ENCODE data around the gene LENEP.

DNA sequence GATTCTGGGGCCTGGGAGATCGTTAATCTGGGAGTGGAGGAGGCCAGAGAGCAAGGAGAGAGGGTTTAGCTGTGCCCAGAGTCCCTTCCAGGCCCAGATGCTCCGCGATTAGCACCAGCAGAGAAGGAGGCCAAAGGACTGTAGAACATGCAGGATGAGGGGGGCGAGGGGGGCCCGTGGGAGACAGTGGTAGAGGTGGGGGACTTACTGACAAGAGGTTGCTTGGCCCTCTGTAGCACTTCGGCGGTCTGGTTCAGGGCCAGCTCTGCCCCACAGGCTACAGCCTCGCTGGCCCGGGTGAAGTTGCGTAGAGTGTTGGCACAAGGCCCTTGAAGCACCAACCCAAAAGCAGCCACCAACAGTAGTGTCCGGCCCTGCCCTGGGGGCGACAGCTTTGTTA is 39.5 kb downstream of the LENEP start:
- no peak for TF ChIP-seq POLR2A (IDR thresholded peaks at IDR 0.05)
- TF ChIP-seq, protein P1, sequence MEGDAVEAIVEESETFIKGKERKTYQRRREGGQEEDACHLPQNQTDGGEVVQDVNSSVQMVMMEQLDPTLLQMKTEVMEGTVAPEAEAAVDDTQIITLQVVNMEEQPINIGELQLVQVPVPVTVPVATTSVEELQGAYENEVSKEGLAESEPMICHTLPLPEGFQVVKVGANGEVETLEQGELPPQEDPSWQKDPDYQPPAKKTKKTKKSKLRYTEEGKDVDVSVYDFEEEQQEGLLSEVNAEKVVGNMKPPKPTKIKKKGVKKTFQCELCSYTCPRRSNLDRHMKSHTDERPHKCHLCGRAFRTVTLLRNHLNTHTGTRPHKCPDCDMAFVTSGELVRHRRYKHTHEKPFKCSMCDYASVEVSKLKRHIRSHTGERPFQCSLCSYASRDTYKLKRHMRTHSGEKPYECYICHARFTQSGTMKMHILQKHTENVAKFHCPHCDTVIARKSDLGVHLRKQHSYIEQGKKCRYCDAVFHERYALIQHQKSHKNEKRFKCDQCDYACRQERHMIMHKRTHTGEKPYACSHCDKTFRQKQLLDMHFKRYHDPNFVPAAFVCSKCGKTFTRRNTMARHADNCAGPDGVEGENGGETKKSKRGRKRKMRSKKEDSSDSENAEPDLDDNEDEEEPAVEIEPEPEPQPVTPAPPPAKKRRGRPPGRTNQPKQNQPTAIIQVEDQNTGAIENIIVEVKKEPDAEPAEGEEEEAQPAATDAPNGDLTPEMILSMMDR (IDR thresholded peaks at IDR 0.05), result no peak
